GM12801 (cell line): ENCODE data around the gene GP2.

Source experiments
- TF ChIP-seq, protein P1 (sequence below): IDR thresholded peaks from one replicate; pipeline ENCODE4 v1.5.1; 2011; ENCODE audit warnings: control low read depth; ENCODE audit not compliant: insufficient read length; ENCODE audit errors: extremely low read depth

Gene GP2

DNA sequence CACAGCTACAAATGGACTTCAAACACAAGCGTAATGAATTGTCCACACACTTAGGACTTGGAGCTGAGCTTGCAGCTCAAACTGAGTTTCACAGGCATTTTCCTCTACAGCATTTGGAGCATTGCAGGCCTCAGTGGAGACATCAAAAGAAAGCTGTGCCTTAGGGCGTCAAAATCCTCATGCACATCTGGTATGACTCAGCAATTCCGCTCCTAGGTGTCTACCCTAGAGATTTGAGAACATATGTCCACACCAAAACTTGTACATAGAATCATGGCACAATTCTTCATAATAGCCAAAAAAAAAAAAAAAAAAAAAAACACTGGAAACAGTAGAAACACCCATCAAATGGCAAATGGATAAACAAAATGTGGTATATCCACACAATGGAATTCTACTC lies 47.1 kb downstream of the GP2 start:
- TF ChIP-seq, protein P1, sequence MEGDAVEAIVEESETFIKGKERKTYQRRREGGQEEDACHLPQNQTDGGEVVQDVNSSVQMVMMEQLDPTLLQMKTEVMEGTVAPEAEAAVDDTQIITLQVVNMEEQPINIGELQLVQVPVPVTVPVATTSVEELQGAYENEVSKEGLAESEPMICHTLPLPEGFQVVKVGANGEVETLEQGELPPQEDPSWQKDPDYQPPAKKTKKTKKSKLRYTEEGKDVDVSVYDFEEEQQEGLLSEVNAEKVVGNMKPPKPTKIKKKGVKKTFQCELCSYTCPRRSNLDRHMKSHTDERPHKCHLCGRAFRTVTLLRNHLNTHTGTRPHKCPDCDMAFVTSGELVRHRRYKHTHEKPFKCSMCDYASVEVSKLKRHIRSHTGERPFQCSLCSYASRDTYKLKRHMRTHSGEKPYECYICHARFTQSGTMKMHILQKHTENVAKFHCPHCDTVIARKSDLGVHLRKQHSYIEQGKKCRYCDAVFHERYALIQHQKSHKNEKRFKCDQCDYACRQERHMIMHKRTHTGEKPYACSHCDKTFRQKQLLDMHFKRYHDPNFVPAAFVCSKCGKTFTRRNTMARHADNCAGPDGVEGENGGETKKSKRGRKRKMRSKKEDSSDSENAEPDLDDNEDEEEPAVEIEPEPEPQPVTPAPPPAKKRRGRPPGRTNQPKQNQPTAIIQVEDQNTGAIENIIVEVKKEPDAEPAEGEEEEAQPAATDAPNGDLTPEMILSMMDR, result no peak

GRCh38 chr16:20271893-20272292 lies 55.4 kb downstream of the GP2 start:
- TF ChIP-seq, protein P1, result no peak

DNA sequence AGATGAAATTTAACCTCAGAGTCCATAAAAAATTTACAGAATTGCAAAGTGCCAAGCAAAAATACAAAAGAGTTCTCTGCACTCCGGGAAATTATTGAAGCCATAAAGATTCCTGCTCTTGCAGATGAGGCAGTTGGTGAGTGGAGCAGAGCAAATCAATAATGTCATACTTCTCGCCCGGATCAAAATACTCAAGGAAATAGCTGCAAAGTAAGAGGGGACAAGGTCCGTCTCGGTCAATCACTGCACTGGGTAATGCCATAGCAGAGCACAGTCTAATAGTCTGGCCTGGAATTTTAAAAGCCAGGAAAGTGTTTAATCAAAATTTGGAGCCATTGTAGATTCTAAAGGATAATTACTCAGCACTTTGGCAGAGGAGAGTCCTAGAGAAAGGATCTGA lies 58.9 kb downstream of the GP2 start:
- TF ChIP-seq, protein P1, result no peak

DNA sequence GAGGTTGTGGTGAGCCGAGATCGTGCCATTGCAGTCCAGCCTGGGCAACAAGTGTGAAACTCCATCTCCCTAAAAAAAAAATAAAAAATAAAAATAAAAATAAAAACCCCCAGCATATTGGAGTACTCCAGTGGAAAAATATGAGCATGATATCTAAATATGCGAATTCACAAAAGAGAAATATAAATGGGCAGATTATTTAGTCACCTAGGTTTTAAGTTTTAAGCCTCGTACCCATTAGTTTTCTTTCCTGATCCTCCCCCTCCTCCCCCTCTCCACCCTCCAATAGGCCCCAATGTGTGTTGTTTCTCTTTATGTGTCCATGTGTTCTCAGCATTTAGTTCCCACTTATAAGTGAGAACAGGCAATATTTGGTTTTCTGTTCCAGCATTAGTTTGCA lies 62.3 kb downstream of the GP2 start:
- TF ChIP-seq, protein P1, result no peak

DNA sequence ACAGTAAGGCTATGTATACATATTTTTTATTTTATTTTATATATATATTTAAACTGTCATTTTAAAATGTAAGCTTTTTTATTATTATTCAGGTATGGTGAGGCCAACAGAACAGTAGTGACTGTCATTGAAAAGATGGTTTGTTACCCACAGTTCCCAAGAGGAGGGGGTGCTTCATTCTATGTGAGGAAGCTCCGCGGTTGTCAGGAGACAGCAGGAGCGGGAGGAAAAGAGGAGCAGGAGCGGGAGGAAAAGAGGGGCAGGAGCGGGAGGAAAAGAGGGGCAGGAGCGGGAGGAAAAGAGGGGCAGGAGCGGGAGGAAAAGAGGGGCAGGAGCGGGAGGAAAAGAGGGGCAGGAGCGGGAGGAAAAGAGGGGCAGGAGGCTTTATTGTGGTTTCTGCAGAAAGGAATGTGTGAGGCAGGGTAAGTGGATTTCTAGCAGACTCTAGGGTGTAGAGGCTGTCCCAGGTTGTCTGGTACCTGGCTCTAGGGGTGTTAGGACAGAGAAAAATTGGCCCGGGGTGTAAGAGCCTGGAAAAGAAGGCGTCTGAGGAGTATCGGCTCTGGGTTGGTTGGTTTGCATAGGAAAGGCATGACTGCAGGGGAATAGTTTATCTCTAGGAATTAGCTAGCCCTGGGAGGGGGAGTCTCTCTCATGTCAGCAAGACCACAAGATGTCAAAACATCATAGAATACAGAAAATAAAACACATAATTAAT lies 64.0 kb downstream of the GP2 start:
- TF ChIP-seq, protein P1, result no peak

DNA sequence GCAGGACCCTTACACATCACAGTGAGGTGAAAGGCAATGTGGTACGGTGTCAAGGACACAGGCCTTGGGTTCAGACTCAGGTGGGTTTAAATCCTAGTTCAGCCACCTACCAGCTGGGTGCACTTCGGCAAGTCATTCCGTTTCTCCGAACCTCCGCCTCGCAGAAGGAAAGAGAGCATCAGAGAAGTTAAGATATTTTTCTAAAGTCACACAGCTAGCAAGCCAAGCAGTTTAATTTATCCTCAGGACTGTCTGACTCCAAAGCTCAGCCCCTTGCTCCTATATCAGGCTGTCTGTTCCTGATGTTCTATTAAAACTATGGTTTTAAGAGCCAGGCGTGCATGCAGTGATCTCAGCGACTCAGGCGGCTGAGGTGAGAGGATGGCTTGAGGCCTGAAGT lies 65.1 kb downstream of the GP2 start:
- TF ChIP-seq, protein P1, result no peak

DNA sequence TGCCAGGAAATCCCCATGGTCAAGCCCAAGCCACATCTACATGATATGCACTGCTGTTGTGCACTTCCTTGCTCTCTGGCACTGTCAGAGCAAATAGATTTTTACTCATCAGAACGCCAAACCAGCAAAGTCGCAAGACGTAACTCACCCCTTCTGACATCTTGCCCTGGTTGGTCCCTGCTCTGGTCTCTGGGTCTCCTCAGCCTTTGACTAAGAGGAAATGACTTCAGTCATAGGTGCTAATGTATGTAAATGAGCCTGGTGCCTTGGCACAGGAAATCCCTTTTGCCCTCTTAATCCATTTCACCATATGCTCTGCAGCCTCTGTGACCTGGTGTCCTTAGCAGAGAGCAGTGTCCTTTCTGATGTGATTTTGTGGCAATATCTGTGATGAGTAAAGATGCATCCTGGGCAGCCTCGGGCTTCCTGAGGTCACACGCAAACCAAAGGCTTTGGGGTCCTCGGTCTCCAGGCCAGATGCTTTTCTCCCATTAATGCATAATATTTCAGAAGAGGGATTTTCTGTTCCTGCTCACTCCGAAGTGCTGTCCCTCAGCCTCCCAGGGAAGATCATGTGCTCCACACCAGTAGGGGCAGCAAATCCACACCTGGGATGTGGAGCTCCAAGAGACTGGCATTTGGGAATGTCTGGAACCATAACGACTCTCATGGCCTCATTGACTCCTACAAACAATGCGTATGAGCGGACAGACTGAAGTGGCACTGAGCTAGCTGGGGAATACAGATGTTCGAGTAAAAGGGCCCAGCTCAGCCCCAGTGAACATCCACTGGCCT lies 66.9 kb downstream of the GP2 start:
- TF ChIP-seq, protein P1, result no peak
